SK-N-MC (cell line): ENCODE data around the gene PCLO.

Experiments
- EZH2 ChIP-seq: fragments of 200-600 bp; sonication (generic); IDR thresholded peaks from one replicate; pipeline ENCODE4 v1.6.1; 2017; ENCODE audit warnings: antibody characterized with exemption
- POLR2AphosphoS5 ChIP-seq: IDR thresholded peaks from 2 replicates; pipeline ENCODE4 v1.6.1; 2012; ENCODE audit warnings: mild to moderate bottlenecking, low read depth, low read length, borderline replicate concordance

DNA sequence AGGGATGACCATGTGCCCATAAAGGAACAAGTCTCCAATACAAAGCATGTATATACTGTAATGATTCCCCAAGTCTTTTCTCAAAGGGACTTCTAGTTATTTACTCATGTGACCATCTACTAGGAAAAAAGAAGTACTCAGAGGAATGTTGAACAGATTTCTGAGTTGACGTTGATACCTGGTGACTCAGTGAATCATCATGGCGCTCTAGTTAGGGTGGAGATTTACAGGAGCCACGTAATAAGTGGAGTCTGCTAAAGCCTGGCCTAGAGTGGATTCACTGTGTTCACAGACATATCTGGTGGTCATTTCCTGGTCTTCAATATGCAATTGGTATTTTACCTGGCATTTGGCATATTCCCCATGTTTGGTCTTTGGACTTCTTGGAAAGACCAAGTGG lies 416.9 kb downstream of the PCLO start:
- TF ChIP-seq POLR2AphosphoS5, result no peak
- no peak for TF ChIP-seq EZH2
